Adrenal gland (tissue), 5 donors: ENCODE measurements around the gene MAN2B2.

Experiments
- CTCF ChIP-seq, 6 experiments: fragments of 450-650 bp in 4 of 6; fragments of 200-600 bp in 2 of 6; sonication (generic) in 1 of 6; IDR thresholded peaks; 1 replicate in 5 of 6; 2 replicates in 1 of 6; pipeline versions ENCODE4 v1.5.1 to v1.8.0; 2016 to 2021; ENCODE audit warnings: antibody characterized with exemption in 6 of 6, mild to moderate bottlenecking in 2 of 6, moderate library complexity in 1 of 6
- POLR2A ChIP-seq, 2 donors: fragments of 450-650 bp; IDR thresholded peaks; one replicate each; pipeline ENCODE4 v1.6.1; 2017; ENCODE audit warnings: antibody characterized with exemption in 2 of 2, mild to moderate bottlenecking in 2 of 2, moderate library complexity in 1 of 2
- donor health status: DM: no; HTN: no; CAD: no.

- no peak for TF ChIP-seq CTCF (IDR thresholded peaks at IDR 0.05)
- no peak for TF ChIP-seq POLR2A (IDR thresholded peaks at IDR 0.05)
Observed at GRCh38 chr4:6546091-6546490, 28.9 kb upstream of the MAN2B2 start.
